Right lobe of liver (tissue), 4 donors: ENCODE data around the gene PAK5.

Source experiments
- CTCF ChIP-seq, 4 donors: fragments of 200-600 bp in 3 of 4; fragments of 450-650 bp in 1 of 4; IDR thresholded peaks; one replicate each; pipeline versions ENCODE4 v1.5.1 to v1.8.0; 2016 to 2022; ENCODE audit warnings: antibody characterized with exemption in 4 of 4, mild to moderate bottlenecking in 2 of 4
- POLR2A ChIP-seq: fragments of 450-650 bp; IDR thresholded peaks from one replicate; pipeline ENCODE4 v1.6.1; 2017; ENCODE audit warnings: antibody characterized with exemption, mild to moderate bottlenecking
- donor health status: DM: no; HTN: no; CAD: no.
- donor health status: DM: no; HTN: no; CAD: no.
- donor health status: DM: no; HTN: yes; CAD: no.

- TF ChIP-seq CTCF (IDR thresholded peaks at IDR 0.05) = no peak
- TF ChIP-seq POLR2A = no peak
These were observed 28.5 kb upstream of the PAK5 start for GRCh38 chr20:9867196-9867980.
